NB4 (cell line): ENCODE data around the gene PCNP.

Experiments used
- TF ChIP-seq, protein P1 (sequence below): IDR thresholded peaks from one replicate; pipeline ENCODE4 v1.5.1; 2012; ENCODE audit warnings: low read depth, low read length
- TF ChIP-seq, protein P2 (sequence below): IDR thresholded peaks from 2 replicates; pipeline ENCODE4 v1.6.1; 2011; ENCODE audit warnings: low read depth, low read length

DNA sequence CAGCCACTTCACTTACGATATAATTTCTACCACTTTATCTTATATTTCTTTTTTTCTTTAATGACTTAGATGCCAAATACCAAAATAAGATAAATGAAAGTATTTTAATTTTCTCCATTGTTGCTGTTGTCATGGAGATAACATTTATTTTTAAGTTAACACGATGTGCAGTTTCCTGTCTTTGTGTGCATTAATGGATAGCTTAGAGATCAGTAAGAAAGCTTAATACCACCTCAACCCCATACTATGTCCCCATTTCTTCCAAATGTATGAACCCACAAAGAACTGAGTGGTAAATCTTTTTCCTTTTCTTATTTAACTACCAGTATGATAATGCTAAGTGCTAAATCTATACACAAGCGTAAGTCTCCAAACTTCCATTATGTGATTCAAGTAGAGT, 17.1 kb downstream of the PCNP start:
- TF ChIP-seq, protein P1, sequence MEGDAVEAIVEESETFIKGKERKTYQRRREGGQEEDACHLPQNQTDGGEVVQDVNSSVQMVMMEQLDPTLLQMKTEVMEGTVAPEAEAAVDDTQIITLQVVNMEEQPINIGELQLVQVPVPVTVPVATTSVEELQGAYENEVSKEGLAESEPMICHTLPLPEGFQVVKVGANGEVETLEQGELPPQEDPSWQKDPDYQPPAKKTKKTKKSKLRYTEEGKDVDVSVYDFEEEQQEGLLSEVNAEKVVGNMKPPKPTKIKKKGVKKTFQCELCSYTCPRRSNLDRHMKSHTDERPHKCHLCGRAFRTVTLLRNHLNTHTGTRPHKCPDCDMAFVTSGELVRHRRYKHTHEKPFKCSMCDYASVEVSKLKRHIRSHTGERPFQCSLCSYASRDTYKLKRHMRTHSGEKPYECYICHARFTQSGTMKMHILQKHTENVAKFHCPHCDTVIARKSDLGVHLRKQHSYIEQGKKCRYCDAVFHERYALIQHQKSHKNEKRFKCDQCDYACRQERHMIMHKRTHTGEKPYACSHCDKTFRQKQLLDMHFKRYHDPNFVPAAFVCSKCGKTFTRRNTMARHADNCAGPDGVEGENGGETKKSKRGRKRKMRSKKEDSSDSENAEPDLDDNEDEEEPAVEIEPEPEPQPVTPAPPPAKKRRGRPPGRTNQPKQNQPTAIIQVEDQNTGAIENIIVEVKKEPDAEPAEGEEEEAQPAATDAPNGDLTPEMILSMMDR: no peak
- TF ChIP-seq, protein P2, sequence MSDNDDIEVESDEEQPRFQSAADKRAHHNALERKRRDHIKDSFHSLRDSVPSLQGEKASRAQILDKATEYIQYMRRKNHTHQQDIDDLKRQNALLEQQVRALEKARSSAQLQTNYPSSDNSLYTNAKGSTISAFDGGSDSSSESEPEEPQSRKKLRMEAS: no peak
